Sigmoid colon (tissue), 7 donors: ENCODE results near the gene PIGM. TPM values are rescaled to one million over a fixed set of nuclear protein-coding genes. Genes with fewer than 3 reads are reported as not detected.

ENCODE experiments used
- DNase-seq: peaks from one replicate; pipeline ENCODE4 v3.0.0-alpha.2; 2019
- H3K27ac ChIP-seq, 4 donors: fragments of 200-600 bp; sonication (generic); one replicate each; pipeline ENCODE4 v1.5.1; 2016 to 2019; ENCODE audit warnings: mild to moderate bottlenecking in 1 of 4
- H3K27me3 ChIP-seq, 3 donors: fragments of 200-600 bp; sonication (generic); one replicate each; pipeline ENCODE4 v1.5.1; 2019; ENCODE audit warnings: mild to moderate bottlenecking in 1 of 3
- H3K36me3 ChIP-seq, 4 donors: fragments of 200-600 bp; sonication (generic); one replicate each; pipeline ENCODE4 v1.5.1; 2016 to 2019
- H3K4me1 ChIP-seq, 4 donors: fragments of 200-600 bp; sonication (generic); one replicate each; pipeline ENCODE4 v1.5.1; 2017 to 2019
- H3K4me3 ChIP-seq, 4 donors: fragments of 200-600 bp; sonication (generic); one replicate each; pipeline ENCODE4 v1.5.1; 2017 to 2019; ENCODE audit warnings: mild to moderate bottlenecking in 2 of 4, moderate library complexity in 1 of 4
- H3K9me3 ChIP-seq, 4 donors: fragments of 200-600 bp in 3 of 4; sonication (generic) in 3 of 4; one replicate each; pipeline versions ENCODE4 v1.5.1 to v1.6.1; 2013 to 2019
- CTCF ChIP-seq, 4 experiments: fragments of 450-650 bp in 3 of 4; fragments of 200-600 bp in 1 of 4; IDR thresholded peaks; one replicate each; pipeline ENCODE4 v1.5.1; 2016 to 2019; ENCODE audit warnings: antibody characterized with exemption in 4 of 4, mild to moderate bottlenecking in 3 of 4, moderate library complexity in 2 of 4
- EP300 ChIP-seq, 4 donors: sonication (generic); formaldehyde crosslinking; IDR thresholded peaks; one replicate each; pipeline ENCODE4 v1.6.1; 2017; ENCODE audit warnings: antibody characterized with exemption in 4 of 4
- POLR2A ChIP-seq, 2 donors: fragments of 450-650 bp; IDR thresholded peaks; one replicate each; pipeline ENCODE4 v1.6.1; 2016; ENCODE audit warnings: antibody characterized with exemption in 2 of 2, mild to moderate bottlenecking in 2 of 2, moderate library complexity in 2 of 2
- POLR2AphosphoS5 ChIP-seq, 4 donors: sonication (generic); formaldehyde crosslinking; IDR thresholded peaks; one replicate each; pipeline ENCODE4 v1.6.1; 2017; ENCODE audit warnings: antibody characterized with exemption in 4 of 4
- WGBS, 2 donors: extraction: QIAGEN DNeasy Blood & Tissue Kit; methylation state at CpG; one replicate each; pipeline ENCODE4 v1.1.7; 2013; 5-methylcytosine and 5-hydroxymethylcytosine counted together
- intact Hi-C: fragments of 100-400 bp; cut with DNase I; formaldehyde crosslinking; loops from one replicate; pipeline ENCODE4 v1.15.1; 2023
- polyA plus RNA-seq, 3 donors: library from polyadenylated mRNA; stranded (reverse); fragments of 200-250 nt; gene quantifications; one replicate each; pipeline ENCODE4 v1.2.3, GENCODE V29; 2013
- total RNA-seq, 4 donors: library from RNA; depleted of rRNA; stranded (reverse); fragments of >200 nt; gene quantifications; one replicate each; pipeline ENCODE4 v1.1.0, GENCODE V29; 2016
- donor health status: healthy with polysubstance abuse.
- donor health status: Bipolar disorder and iron deficiency.
- donor health status: healthy.

Gene PIGM
- total and polyA plus RNA-seq, 7 donors, result 0.60 to 4.7 (median 3.6) TPM

- 70 to 74% methylated on average over 5 of the region's 5 CpGs for WGBS, 2 donors
- H3K9me3 ChIP-seq, result no peaks in the 10 kb centered on the region
- peaks cover 0 to 13% (median 11%) of the 10 kb centered on the region in 4 donors for H3K4me1 ChIP-seq
- H3K36me3 ChIP-seq, result no peaks in the 10 kb centered on the region
- TF ChIP-seq CTCF (IDR thresholded peaks at IDR 0.05) (no peak), EP300 (IDR thresholded peaks at IDR 0.05) (no peak), POLR2A (IDR thresholded peaks at IDR 0.05) (no peak), POLR2AphosphoS5 (IDR thresholded peaks at IDR 0.05) (no peak)
- H3K27ac ChIP-seq, result no peak overlapping the region
- DNase-seq, result no peak
- H3K4me3 ChIP-seq, result no peak overlapping the region
- no peaks in the 10 kb centered on the region for H3K27me3 ChIP-seq
- intact Hi-C loops, result no loop called here
Measured at GRCh38 chr1:160068225-160068624, 36.4 kb upstream of the PIGM start.

- Histone ChIP-seq H3K27ac (no peak overlapping the region), H3K4me3 (no peak overlapping the region), H3K9me3 (no peaks in the 10 kb centered on the region), H3K4me1 (peaks cover 0 to 13% (median 11%) of the 10 kb centered on the region in 4 donors), H3K27me3 (peaks cover 0 to 3% (median 2%) of the 10 kb centered on the region in 3 donors), H3K36me3 (no peaks in the 10 kb centered on the region)
- no peak for TF ChIP-seq POLR2AphosphoS5 (IDR thresholded peaks at IDR 0.05)
- no peak for TF ChIP-seq CTCF (IDR thresholded peaks at IDR 0.05)
- intact Hi-C loops, result no loop called here
- DNase-seq, result no peak
- 64 to 66% methylated on average over 6 of the region's 6 CpGs for WGBS, 2 donors
Measured at GRCh38 chr1:160066829-160067745, 35.3 kb upstream of the PIGM start.

- H3K27me3 ChIP-seq, result peaks cover 0 to 4% (median 3%) of the 10 kb centered on the region in 3 donors
- no peak overlapping the region for H3K4me3 ChIP-seq
- TF ChIP-seq POLR2AphosphoS5 (IDR thresholded peaks at IDR 0.05) (no peak), POLR2A (IDR thresholded peaks at IDR 0.05) (no peak), EP300 (IDR thresholded peaks at IDR 0.05) (no peak), CTCF (IDR thresholded peaks at IDR 0.05) (no peak)
- no peak for DNase-seq
- 34 to 59% methylated on average over 3 of the region's 3 CpGs for WGBS, 2 donors
- intact Hi-C loops, result no loop called here
- no peaks in the 10 kb centered on the region for H3K9me3 ChIP-seq
- H3K4me1 ChIP-seq, result peaks cover 0 to 2% (median 2%) of the 10 kb centered on the region in 4 donors
- H3K27ac ChIP-seq, result no peak overlapping the region
- no peaks in the 10 kb centered on the region for H3K36me3 ChIP-seq
Measured at GRCh38 chr1:160064746-160065145, 33.0 kb upstream of the PIGM start.

- Histone ChIP-seq H3K4me1 (no peaks in the 10 kb centered on the region), H3K4me3 (no peak overlapping the region), H3K9me3 (no peaks in the 10 kb centered on the region), H3K27ac (no peak overlapping the region), H3K27me3 (peaks cover 0 to 4% (median 3%) of the 10 kb centered on the region in 3 donors), H3K36me3 (no peaks in the 10 kb centered on the region)
- TF ChIP-seq EP300 (IDR thresholded peaks at IDR 0.05) (no peak), POLR2AphosphoS5 (IDR thresholded peaks at IDR 0.05) (no peak), POLR2A (IDR thresholded peaks at IDR 0.05) (no peak)
- 84 to 88% methylated on average over 3 of the region's 3 CpGs for WGBS, 2 donors
- intact Hi-C loops, result no loop called here
- no peak for DNase-seq
Measured at GRCh38 chr1:160064164-160064563, 32.4 kb upstream of the PIGM start.

- WGBS, 2 donors, result 90 to 92% methylated on average over 5 of the region's 5 CpGs
- Histone ChIP-seq H3K4me3 (no peak overlapping the region), H3K27me3 (peaks cover 0 to 4% (median 3%) of the 10 kb centered on the region in 3 donors), H3K36me3 (no peaks in the 10 kb centered on the region), H3K4me1 (no peaks in the 10 kb centered on the region), H3K27ac (no peak overlapping the region), H3K9me3 (no peaks in the 10 kb centered on the region)
- intact Hi-C loops, result no loop called here
- no peak for DNase-seq
- no peak for TF ChIP-seq EP300 (IDR thresholded peaks at IDR 0.05)
- TF ChIP-seq POLR2A (IDR thresholded peaks at IDR 0.05), result no peak
- no peak for TF ChIP-seq POLR2AphosphoS5 (IDR thresholded peaks at IDR 0.05)
- no peak for TF ChIP-seq CTCF (IDR thresholded peaks at IDR 0.05)
Measured at GRCh38 chr1:160063176-160063575, 31.4 kb upstream of the PIGM start.
